Measurements from ENCODE around the gene CACNB4.
"Not testable (repeated sequence)": the region's sequence is repeated elsewhere in the genome, so short reads cannot be mapped to it uniquely, and the experiment has no call there.

- not testable (repeated sequence) for TF ChIP-seq SMC3 (IDR thresholded peaks at IDR 0.05; ENCODE audit: low read depth, low read length); EP300 (IDR thresholded peaks at IDR 0.05; ENCODE audit: borderline replicate concordance in 1 of 2, low read depth in 1 of 2, low read length in 1 of 2); MEF2A (IDR thresholded peaks at IDR 0.05; ENCODE audit: borderline replicate concordance, low read depth); MAX (IDR thresholded peaks at IDR 0.05; ENCODE audit: low read depth)
- TF ChIP-seq, protein P1, sequence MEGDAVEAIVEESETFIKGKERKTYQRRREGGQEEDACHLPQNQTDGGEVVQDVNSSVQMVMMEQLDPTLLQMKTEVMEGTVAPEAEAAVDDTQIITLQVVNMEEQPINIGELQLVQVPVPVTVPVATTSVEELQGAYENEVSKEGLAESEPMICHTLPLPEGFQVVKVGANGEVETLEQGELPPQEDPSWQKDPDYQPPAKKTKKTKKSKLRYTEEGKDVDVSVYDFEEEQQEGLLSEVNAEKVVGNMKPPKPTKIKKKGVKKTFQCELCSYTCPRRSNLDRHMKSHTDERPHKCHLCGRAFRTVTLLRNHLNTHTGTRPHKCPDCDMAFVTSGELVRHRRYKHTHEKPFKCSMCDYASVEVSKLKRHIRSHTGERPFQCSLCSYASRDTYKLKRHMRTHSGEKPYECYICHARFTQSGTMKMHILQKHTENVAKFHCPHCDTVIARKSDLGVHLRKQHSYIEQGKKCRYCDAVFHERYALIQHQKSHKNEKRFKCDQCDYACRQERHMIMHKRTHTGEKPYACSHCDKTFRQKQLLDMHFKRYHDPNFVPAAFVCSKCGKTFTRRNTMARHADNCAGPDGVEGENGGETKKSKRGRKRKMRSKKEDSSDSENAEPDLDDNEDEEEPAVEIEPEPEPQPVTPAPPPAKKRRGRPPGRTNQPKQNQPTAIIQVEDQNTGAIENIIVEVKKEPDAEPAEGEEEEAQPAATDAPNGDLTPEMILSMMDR (IDR thresholded peaks at IDR 0.05) = not testable (repeated sequence)
These were observed 223.2 kb downstream of the CACNB4 start for GRCh38 chr2:151875631-151876030.

All from SK-N-SH (cell line).